Gastrocnemius medialis (tissue), 4 donors: ENCODE data around the gene RORC.

Experiments used
- POLR2A ChIP-seq, 2 donors: fragments of 450-650 bp; IDR thresholded peaks; one replicate each; pipeline ENCODE4 v1.6.1; 2017; ENCODE audit warnings: antibody characterized with exemption in 2 of 2, mild to moderate bottlenecking in 2 of 2, moderate library complexity in 2 of 2
- TF ChIP-seq, protein P1 (sequence below), 5 experiments: fragments of 450-650 bp in 3 of 5; fragments of 200-600 bp in 2 of 5; sonication (generic) in 2 of 5; IDR thresholded peaks in 4 of 5; conservative IDR thresholded peaks in 1 of 5; 1 replicate in 4 of 5; 2 replicates in 1 of 5; pipeline ENCODE4 v1.5.1; 2016 to 2019; ENCODE audit warnings: antibody characterized with exemption in 5 of 5, mild to moderate bottlenecking in 3 of 5, moderate library complexity in 3 of 5

- TF ChIP-seq, protein P1, sequence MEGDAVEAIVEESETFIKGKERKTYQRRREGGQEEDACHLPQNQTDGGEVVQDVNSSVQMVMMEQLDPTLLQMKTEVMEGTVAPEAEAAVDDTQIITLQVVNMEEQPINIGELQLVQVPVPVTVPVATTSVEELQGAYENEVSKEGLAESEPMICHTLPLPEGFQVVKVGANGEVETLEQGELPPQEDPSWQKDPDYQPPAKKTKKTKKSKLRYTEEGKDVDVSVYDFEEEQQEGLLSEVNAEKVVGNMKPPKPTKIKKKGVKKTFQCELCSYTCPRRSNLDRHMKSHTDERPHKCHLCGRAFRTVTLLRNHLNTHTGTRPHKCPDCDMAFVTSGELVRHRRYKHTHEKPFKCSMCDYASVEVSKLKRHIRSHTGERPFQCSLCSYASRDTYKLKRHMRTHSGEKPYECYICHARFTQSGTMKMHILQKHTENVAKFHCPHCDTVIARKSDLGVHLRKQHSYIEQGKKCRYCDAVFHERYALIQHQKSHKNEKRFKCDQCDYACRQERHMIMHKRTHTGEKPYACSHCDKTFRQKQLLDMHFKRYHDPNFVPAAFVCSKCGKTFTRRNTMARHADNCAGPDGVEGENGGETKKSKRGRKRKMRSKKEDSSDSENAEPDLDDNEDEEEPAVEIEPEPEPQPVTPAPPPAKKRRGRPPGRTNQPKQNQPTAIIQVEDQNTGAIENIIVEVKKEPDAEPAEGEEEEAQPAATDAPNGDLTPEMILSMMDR (IDR thresholded peaks at IDR 0.05 in 4 of 5, conservative IDR thresholded peaks at IDR 0.05 in 1 of 5), result no peak
- TF ChIP-seq POLR2A (IDR thresholded peaks at IDR 0.05), result no peak
Observed at GRCh38 chr1:151807766-151808165, 23.8 kb downstream of the RORC start.
